Spleen (tissue), 7 donors: Measurements from ENCODE around the gene CYP19A1.

ENCODE experiments used
- CTCF ChIP-seq, 11 experiments: fragments of 200-600 bp in 7 of 11; fragments of 450-650 bp in 4 of 11; sonication (generic) in 4 of 11; IDR thresholded peaks in 8 of 11; conservative IDR thresholded peaks in 3 of 11; 1 replicate in 7 of 11; 2 replicates in 4 of 11; pipeline versions ENCODE4 v1.4.0 to v1.8.0; 2016 to 2021; ENCODE audit warnings: antibody characterized with exemption in 11 of 11, inconsistent platforms in 4 of 11, mild to moderate bottlenecking in 1 of 11
- POLR2A ChIP-seq, 3 donors: fragments of 450-650 bp; IDR thresholded peaks; one replicate each; pipeline ENCODE4 v1.5.1; 2017; ENCODE audit warnings: antibody characterized with exemption in 3 of 3, mild to moderate bottlenecking in 1 of 3
- donor health status: DM: no; HTN: no; CAD: no; lungs with moderate emphysema.
- donor health status: DM: no; HTN: no; CAD: no.
- donor health status: DM: no; HTN: no; CAD: no.

GRCh38 chr15:51262463-51262862 lies 75.9 kb downstream of the CYP19A1 start:
- TF ChIP-seq CTCF (IDR thresholded peaks at IDR 0.05 in 8 of 11, conservative IDR thresholded peaks at IDR 0.05 in 3 of 11): no peak
- no peak for TF ChIP-seq POLR2A (IDR thresholded peaks at IDR 0.05)
